ENCODE results near the gene SEC24B.

The SEC24B gene

GRCh38 chr4:109432203-109432602 lies 1.4 kb upstream of the SEC24B start:
- DNase-seq (ENCODE audit: low read depth): no peak
- no peak for TF ChIP-seq CTCF (conservative IDR thresholded peaks at IDR 0.05; ENCODE audit: low read depth, low read length)
- H3K4me3 ChIP-seq (ENCODE audit: low read depth, low read length): no peak overlapping the region

- peak; percentile 80 for DNase-seq (ENCODE audit: low read depth)
- TF ChIP-seq CTCF (conservative IDR thresholded peaks at IDR 0.05; ENCODE audit: low read depth, low read length): no peak
- H3K4me3 ChIP-seq (ENCODE audit: low read depth, low read length): peak overlapping the region; percentile 87
Observed at GRCh38 chr4:109432696-109433095, 919 bp upstream of the SEC24B start.

- H3K4me3 ChIP-seq (ENCODE audit: low read depth, low read length): peak overlapping the region; percentile 87
- TF ChIP-seq CTCF (conservative IDR thresholded peaks at IDR 0.05; ENCODE audit: low read depth, low read length): no peak
- DNase-seq (ENCODE audit: low read depth): peak; percentile 33
Observed at GRCh38 chr4:109434007-109434971, 674 bp downstream of the SEC24B start.

GRCh38 chr4:109435635-109436034 lies 2.0 kb downstream of the SEC24B start:
- DNase-seq (ENCODE audit: low read depth): no peak
- no peak for TF ChIP-seq CTCF (conservative IDR thresholded peaks at IDR 0.05; ENCODE audit: low read depth, low read length)
- no peak overlapping the region for H3K4me3 ChIP-seq (ENCODE audit: low read depth, low read length)

GRCh38 chr4:109436504-109436903 lies 2.9 kb downstream of the SEC24B start:
- no peak for DNase-seq (ENCODE audit: low read depth)
- no peak overlapping the region for H3K4me3 ChIP-seq (ENCODE audit: low read depth, low read length)
- no peak for TF ChIP-seq CTCF (conservative IDR thresholded peaks at IDR 0.05; ENCODE audit: low read depth, low read length)

- TF ChIP-seq CTCF (conservative IDR thresholded peaks at IDR 0.05; ENCODE audit: low read depth, low read length): no peak
- no peak for DNase-seq (ENCODE audit: low read depth)
- no peak overlapping the region for H3K4me3 ChIP-seq (ENCODE audit: low read depth, low read length)
Observed at GRCh38 chr4:109440948-109441347, 7.3 kb downstream of the SEC24B start.
